Inferior parietal cortex (tissue), 1 donor: ENCODE measurements around the gene ARID5B.

Source experiments
- DNase-seq: peaks from one replicate; pipeline ENCODE4 v3.0.0-alpha.2; 2016; ENCODE audit errors: extremely low spot score

Gene ARID5B

GRCh38 chr10:62103857-62104256 is 202.4 kb downstream of the ARID5B start:
- DNase-seq: no peak

- no peak for DNase-seq
Observed at GRCh38 chr10:62106929-62107519, 205.5 kb downstream of the ARID5B start.

GRCh38 chr10:62108759-62109586 is 207.5 kb downstream of the ARID5B start:
- no peak for DNase-seq

- DNase-seq: no peak
Observed at GRCh38 chr10:62109587-62110293, 208.2 kb downstream of the ARID5B start.

GRCh38 chr10:62112300-62112699 is 210.8 kb downstream of the ARID5B start:
- no peak for DNase-seq

- DNase-seq: no peak
Observed at GRCh38 chr10:62112963-62113362, 211.5 kb downstream of the ARID5B start.

GRCh38 chr10:62113680-62114079 is 212.2 kb downstream of the ARID5B start:
- DNase-seq: no peak

- no peak for DNase-seq
Observed at GRCh38 chr10:62115321-62115720, 213.8 kb downstream of the ARID5B start.

- no peak for DNase-seq
Observed at GRCh38 chr10:62115842-62116241, 214.3 kb downstream of the ARID5B start.

GRCh38 chr10:62116896-62117295 is 215.4 kb downstream of the ARID5B start:
- DNase-seq: no peak

GRCh38 chr10:62121187-62121530 is 219.7 kb downstream of the ARID5B start:
- DNase-seq: no peak

- no peak for DNase-seq
Observed at GRCh38 chr10:62127975-62128374, 226.5 kb downstream of the ARID5B start.

GRCh38 chr10:62130948-62131347 is 229.4 kb downstream of the ARID5B start:
- DNase-seq: no peak

GRCh38 chr10:62131724-62132123 is 230.2 kb downstream of the ARID5B start:
- DNase-seq: no peak

- no peak for DNase-seq
Observed at GRCh38 chr10:62133618-62134017, 232.1 kb downstream of the ARID5B start.

- DNase-seq: no peak
Observed at GRCh38 chr10:62136931-62137330, 235.4 kb downstream of the ARID5B start.
